G401.6 (cell line): ENCODE results near the gene MAP7.
"Not testable (repeated sequence)": the region's sequence is repeated elsewhere in the genome, so short reads cannot be mapped to it uniquely, and the experiment has no call there.

Experiments used
- FAIRE-seq: peaks from 2 replicates; lab custom pipeline; 2012; peaks lifted over from hg19 to GRCh38; lab: Jason Lieb, UNC

The MAP7 gene

GRCh38 chr6:136550330-136551071, at the start of gene MAP7:
TSS of gene MAP7 (minus strand) at chr6:136550422. CDS start at chr6:136550408, 14 bp downstream.
- no peak for FAIRE-seq

DNA sequence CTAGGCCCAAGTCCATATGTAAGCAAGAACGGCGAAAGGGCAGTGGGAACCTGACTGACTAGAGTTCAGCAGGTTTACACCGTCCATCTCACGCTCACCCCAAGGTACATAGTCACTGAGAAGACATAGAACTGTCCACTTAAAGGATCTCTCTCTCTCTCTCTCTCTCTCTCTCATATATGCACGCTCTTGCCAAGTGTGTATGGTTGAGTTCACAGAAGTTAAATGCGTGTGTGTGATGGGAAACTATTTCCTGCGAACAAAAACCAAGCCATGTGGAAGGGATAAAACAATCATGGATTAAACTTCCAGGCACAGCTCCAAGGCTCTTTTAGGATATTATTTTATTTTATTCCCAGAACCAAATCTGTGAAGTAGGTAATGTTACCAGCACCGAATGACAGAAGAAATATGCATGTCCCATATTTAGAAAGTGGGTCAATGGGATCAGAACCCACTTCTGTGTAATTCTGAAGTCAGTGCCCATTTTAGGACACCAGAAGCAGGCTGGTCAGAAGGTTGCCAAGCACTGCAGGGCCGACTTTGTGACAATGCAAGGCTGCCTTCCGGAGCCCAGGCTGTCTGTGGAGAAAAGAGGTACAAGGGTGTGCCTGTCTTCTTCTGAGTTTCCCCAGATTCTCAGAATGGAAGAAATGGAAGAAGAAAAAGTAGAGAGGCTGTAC, 49.2 kb upstream of the MAP7 start:
- no peak for FAIRE-seq

GRCh38 chr6:136598048-136598447, 47.8 kb upstream of the MAP7 start:
- FAIRE-seq, result no peak

DNA sequence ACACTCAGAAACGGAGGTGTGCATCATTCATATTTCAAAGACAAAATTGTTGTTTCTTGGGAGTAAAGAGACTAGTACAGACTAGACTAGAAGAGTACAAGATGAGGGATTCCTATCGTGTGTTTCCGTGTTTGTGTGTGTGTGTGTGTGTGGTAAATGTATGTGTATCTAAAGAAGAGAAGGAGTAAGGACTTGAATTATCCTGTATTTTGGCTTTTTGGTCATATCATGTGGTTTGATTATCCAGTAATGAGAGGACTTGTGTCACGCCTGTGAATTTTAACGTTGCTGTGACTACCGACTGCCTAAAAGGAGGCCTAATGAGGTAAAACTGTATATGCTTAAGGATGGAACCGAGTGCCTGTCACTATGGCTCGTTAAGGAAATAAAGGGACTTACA, 44.4 kb upstream of the MAP7 start:
- FAIRE-seq, result no peak

- FAIRE-seq, result no peak
These were observed 43.7 kb upstream of the MAP7 start for GRCh38 chr6:136593748-136594490.

DNA sequence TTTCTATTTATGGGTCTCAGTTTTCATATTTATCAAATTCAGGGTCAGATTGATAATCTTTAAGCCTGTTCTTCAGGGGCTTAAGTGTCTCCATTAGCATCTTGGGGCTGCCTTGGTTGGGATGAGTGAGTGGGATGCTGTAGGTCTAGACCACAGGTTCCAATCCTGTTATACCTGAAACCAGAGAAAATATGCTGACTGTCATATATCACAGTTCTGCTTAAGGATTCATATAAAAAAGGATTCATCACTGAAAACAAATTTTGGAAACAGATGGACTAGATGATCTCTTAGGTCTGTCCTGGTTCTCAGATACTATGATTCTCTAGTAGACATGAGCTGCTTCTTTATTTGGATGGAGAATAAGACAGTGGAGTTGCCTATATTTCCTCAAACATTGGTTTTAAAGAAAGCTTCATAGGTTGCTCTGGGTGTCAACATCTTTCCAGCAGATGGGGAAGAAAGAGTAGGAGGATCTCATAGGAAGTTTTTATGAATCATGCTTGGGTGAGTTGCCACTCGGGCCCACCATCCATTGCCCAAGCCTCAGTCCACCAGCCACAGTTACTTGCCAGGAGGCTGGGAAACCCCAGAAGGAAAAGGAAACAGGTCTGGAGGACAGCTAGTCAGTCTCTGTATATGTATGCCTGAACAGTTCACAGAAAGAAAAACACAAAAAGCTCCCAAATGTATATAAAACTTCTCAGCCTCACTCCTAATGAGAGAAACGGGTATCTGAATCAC, 42.9 kb upstream of the MAP7 start:
- FAIRE-seq, result no peak

DNA sequence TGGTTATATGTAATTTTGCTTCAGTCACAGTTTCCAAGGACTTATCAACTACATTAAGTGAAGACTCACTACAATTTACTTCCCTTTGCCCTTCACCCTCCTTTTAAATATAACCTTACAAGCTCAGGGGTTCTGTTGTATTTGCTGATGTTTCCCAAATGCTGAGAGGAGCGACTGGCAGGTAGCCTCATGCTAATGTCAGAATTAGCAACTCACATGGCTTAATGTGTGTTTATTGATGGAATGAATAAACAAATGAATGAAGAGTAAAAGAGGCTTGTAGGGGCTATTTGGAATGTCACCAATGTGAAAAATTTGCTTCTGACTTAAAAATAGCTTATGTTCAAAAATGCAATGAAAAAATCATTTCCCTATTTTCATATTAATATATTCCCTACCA, 41.4 kb upstream of the MAP7 start:
- FAIRE-seq, result no peak

GRCh38 chr6:136590846-136591245, 40.6 kb upstream of the MAP7 start:
- FAIRE-seq, result not testable (repeated sequence)

GRCh38 chr6:136587527-136587926, 37.3 kb upstream of the MAP7 start:
- no peak for FAIRE-seq

GRCh38 chr6:136586295-136586694, 36.1 kb upstream of the MAP7 start:
- FAIRE-seq, result no peak

DNA sequence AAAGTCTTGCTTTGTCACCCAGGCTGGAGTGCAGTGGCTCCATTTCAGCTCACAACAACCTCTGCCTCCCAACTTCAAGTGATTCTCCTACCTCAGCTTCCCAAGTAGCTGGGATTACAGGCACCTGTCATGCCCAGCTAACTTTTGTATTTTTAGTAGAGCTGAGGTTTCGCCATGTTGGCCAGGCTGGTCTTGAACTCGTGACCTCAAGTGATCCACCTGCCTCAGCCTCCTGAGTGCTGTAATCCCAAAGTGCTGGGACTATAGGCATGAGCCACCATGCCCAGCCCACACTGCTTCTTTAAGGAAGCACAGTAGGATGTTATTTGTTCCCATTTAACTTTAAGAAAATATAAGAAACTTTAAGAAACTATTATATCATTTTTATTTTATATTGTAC, 35.3 kb upstream of the MAP7 start:
- FAIRE-seq, result not testable (repeated sequence)

DNA sequence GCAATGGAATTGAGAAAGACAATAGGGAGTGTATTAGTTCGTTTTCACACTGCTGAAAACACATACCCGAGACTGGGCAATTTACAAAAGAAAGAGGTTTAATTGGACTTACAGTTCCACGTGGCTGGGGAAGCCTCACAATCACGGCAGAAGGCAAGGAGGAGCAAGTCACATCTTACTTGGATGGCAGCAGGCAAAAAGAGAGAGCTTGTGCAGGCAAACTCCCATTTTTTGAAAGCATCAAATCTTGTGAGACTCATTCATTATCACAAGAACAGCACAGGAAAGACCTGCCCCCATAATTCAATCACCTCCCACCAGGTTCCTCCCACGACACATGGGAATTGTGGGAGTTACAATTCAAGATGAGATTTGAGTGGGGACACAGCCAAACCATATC, 34.1 kb upstream of the MAP7 start:
- not testable (repeated sequence) for FAIRE-seq

- peak; percentile 67 for FAIRE-seq
These were observed 32.7 kb upstream of the MAP7 start for GRCh38 chr6:136582711-136583471.

GRCh38 chr6:136579800-136580199, 29.6 kb upstream of the MAP7 start:
- FAIRE-seq, result no peak

GRCh38 chr6:136576821-136577220, 26.6 kb upstream of the MAP7 start:
- no peak for FAIRE-seq

DNA sequence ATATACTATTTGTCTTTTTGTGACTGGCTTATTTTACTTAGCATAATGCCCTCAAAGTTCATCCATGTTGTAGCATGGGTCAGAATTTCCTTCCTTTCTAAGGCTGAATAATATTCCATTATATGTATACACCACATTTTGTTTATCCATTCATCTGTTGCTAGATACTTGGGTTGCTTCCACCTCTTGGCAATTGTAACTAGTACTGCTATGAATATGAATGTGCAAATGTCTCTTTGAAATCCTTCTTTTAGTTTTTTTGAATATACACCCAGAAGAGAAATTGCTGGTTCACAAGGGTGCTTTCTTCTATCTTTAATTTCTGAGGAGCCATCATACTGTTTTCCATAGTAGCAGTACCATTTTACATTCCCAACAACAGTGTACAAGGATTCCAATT, 21.3 kb upstream of the MAP7 start:
- FAIRE-seq, result no peak

DNA sequence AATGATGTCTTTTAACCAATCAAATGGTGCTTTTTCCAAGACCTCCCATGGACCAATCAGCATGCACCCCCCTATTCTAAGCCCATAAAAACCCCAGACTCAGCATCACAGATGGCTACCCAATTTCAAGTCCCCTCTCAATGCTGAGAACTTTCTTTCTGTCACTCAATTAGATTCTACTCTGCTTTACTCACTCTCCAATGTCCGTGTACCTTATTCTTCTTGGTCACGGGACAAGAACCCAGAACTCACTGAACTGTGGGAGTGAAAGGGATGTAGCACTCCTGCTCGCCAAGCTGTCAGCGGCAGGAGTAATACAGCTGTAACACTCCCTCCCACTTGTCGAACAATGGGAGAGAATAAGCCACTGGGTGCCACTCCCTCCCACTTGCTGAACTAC, 20.8 kb upstream of the MAP7 start:
- no peak for FAIRE-seq

DNA sequence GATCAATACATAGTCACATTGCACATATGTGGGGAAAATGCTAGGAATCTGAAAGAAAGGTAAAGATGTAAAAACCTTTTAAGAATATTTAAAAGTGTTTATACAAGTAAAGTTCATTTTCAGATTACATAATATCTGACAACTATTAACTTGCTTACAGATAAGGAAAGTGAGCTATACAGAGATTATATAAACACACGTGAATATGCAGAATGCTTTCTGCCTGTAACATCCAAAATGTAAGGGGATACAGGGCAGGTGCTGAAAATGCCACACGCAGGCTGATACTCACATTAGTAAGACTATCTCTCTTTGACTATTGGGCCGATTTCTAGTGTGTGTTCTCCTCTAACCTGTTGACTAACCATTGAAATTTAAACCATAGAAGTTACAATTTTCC, 17.9 kb upstream of the MAP7 start:
- FAIRE-seq, result no peak

- FAIRE-seq, result no peak
These were observed 17.5 kb upstream of the MAP7 start for GRCh38 chr6:136567688-136568087.

- FAIRE-seq, result no peak
These were observed 16.6 kb upstream of the MAP7 start for GRCh38 chr6:136566851-136567250.

DNA sequence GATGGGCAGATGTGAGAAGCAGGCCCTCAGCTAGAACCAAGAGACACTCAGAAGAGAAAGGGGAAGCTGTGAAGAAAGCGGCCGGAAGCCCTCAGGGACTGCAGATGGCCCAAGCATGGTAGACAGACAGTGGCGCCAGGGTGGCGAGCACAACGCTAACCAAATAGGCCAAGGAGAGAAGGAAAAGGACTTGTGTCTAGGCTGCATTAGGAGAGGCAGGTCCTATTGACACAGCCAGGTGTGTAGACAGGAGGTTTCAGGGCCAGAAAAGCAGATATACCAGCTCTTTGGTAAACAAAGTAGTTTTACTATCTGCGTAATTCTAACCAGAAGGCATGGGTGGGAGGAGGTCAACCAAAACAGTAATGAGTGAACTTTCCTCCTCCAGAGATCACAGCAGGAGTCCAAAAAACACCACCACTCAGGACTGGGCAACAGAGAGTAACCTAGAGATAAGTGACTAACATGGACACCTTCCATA, 15.8 kb upstream of the MAP7 start:
- no peak for FAIRE-seq

GRCh38 chr6:136564180-136564579, 14.0 kb upstream of the MAP7 start:
- FAIRE-seq, result no peak
